GM18873 (cell line): ENCODE results near the gene SLC22A23.

ENCODE experiments used
- ATAC-seq: cut with Tn5 transposase; IDR thresholded peaks from one replicate; pipeline ENCODE4 v1.9.1; 2021; ENCODE audit warnings: mild to moderate bottlenecking, moderate library complexity, moderate number of reproducible peaks; ENCODE audit not compliant: unreplicated experiment, low FRiP score

The SLC22A23 gene

DNA sequence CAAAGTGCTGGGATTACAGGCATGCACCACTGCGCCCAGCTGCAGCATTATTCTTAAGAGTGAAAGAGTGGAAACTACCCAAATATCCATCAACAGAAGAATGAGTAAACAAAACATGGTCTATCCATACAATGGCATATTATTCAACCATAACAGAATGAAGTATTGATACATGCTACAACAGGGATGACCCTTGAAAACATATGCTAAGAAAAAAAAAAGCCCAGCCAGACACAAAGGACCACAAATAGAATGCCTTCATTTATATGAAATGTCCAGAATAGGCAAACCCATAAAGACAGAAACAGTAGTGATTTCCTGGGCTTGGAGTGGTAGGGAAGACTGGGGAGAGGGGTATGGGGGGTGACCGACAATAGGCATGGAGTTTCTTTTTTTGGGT lies 236.5 kb downstream of the SLC22A23 start:
- ATAC-seq = no peak
